NCI-H1436 treated with DMSO at 0.1 percent for 48 hours (cell line): Measurements from ENCODE around the gene MEIOB.

ENCODE experiments used
- DNase-seq: peaks from one replicate; lab custom pipeline; 2025; lab: John Stamatoyannopoulos, UW

MEIOB gene

DNA sequence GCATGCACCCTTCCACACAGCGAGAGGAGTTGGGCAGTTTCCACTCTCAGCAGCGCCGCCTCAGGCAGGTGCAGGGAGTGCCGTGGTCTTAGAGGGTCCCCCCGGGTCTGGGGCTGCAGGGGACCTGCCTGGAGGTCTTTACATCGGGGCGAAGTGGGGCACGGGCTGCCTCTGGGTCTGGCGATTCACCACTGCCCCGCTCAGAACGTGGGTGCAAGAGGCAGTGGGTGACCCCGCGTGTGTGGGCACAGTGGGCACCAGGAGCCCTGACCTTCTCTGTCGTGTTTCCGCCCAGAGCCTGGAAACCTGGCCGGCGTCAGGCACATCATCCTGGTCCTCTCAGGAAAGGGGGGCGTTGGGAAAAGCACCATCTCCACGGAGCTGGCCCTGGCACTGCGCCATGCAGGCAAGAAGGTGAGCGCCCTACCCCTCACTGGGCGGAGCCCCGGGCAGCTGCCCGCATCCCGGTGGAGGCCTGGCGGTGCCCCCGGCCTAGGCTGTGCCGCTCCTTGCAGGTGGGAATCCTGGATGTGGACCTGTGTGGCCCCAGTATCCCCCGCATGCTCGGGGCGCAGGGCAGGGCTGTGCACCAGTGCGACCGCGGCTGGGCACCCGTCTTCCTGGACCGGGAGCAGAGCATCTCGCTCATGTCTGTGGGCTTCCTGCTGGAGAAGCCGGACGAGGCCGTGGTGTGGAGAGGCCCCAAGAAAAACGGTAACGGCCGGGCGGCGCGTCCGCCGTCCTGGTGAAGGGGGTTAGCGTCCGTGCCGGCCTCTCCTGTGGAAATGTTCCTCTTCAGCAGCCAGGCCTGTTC lies 85.5 kb downstream of the MEIOB start:
- DNase-seq = no peak

DNA sequence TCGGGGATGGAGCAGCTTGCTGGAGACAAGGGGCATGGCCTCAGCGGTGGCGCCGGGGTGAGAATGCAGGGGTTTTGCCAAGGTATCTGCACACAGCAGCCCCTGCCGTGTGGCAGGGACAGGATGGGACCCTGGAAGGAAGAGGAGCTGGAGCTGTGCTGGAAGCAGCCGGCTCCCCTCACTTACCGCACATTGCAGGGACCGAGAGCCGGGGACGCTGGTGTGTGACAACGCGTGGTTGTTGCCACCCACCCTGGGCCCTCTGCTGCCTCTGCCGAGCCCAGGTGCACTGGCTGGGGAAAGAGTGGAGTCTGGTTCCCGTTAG lies 86.2 kb downstream of the MEIOB start:
- DNase-seq = no peak

GRCh38 chr16:1784977-1785845 lies 86.8 kb downstream of the MEIOB start:
- DNase-seq = no peak
